K562 (cell line): ENCODE data around the gene GMEB1. TPM values are rescaled to one million over a fixed set of nuclear protein-coding genes. Genes with fewer than 3 reads are reported as not detected.
A peak's percentile ranks its signal among the peaks of the same experiment; 100 is the strongest.
"Not testable (repeated sequence)": the region's sequence is repeated elsewhere in the genome, so short reads cannot be mapped to it uniquely, and the experiment has no call there.

ENCODE experiments used
- CEBPG ChIP-seq, 3 experiments: fragments of 200-800 bp in 1 of 3; sonication (Bioruptor generic) in 1 of 3; sonication (generic) in 1 of 3; formaldehyde crosslinking in 1 of 3; IDR thresholded peaks in 2 of 3; conservative IDR thresholded peaks in 1 of 3; 2 replicates each; pipeline versions ENCODE4 v1.6.1 to v1.8.0; 2016 to 2022; ENCODE audit warnings: missing compliant biosample characterization in 2 of 3, missing genetic modification characterization in 2 of 3, mild to moderate bottlenecking in 1 of 3, missing genetic modification reagents in 1 of 3
- EP400 ChIP-seq: fragments of 450-650 bp; IDR thresholded peaks from 2 replicates; pipeline ENCODE4 v1.6.1; 2017; ENCODE audit warnings: antibody characterized with exemption, mild to moderate bottlenecking, moderate library complexity
- MGA ChIP-seq: fragments of 450-650 bp; IDR thresholded peaks from 2 replicates; pipeline ENCODE4 v1.6.1; 2016; ENCODE audit warnings: mild to moderate bottlenecking, moderate library complexity
- RAD21 ChIP-seq, 2 experiments: fragments of 250-450 bp in 1 of 2; fragments of 450-650 bp in 1 of 2; sonication (Bioruptor Pico) in 1 of 2; formaldehyde crosslinking in 1 of 2; IDR thresholded peaks in 1 of 2; conservative IDR thresholded peaks in 1 of 2; 2 replicates each; pipeline versions ENCODE4 v1.4.0 to v1.8.0; 2020 to 2022; ENCODE audit warnings: mild to moderate bottlenecking in 2 of 2, moderate library complexity in 1 of 2
- RCOR1 ChIP-seq, 2 experiments: IDR thresholded peaks; 2 replicates each; pipeline ENCODE4 v1.6.1; 2012; ENCODE audit warnings: low read depth in 2 of 2, low read length in 2 of 2, borderline replicate concordance in 1 of 2, improper control_type of control experiment in 1 of 2
- polyA plus RNA-seq, 8 experiments: library from polyadenylated mRNA; depleted of rRNA in 4 of 8; stranded (reverse) in 5 of 8; unstranded in 3 of 8; fragments of >200 nt; fragmentation: Nextera tagmentation in 2 of 8; fragmentation: Illumina TruSeq in 1 of 8; extraction: Ambion mirVana in 2 of 8; extraction: Trizol in 1 of 8; gene quantifications; 2 replicates each; pipeline versions ENCODE4 v1.2.1 to v1.2.3, GENCODE V29; 2011 to 2014; ENCODE audit warnings: inconsistent platforms in 1 of 8, missing spikeins in 1 of 8
- total RNA-seq, 7 experiments: library from RNA; depleted of rRNA in 6 of 7; stranded (reverse); fragments of >200 nt in 6 of 7; fragmentation: Illumina TruSeq in 2 of 7; extraction: Trizol in 2 of 7; gene quantifications; 2 replicates each; pipeline versions ENCODE4 v1.2.1 to v1.2.3, GENCODE V29; 2011 to 2021; ENCODE audit warnings: low replicate concordance in 1 of 7

Gene GMEB1
- total and polyA plus RNA-seq, 9 of the 15 experiments (the other 6 are each of a cell fraction or from before 2014, with no cell fraction given), result 6.6 to 17.5 (median 8.5) TPM

DNA sequence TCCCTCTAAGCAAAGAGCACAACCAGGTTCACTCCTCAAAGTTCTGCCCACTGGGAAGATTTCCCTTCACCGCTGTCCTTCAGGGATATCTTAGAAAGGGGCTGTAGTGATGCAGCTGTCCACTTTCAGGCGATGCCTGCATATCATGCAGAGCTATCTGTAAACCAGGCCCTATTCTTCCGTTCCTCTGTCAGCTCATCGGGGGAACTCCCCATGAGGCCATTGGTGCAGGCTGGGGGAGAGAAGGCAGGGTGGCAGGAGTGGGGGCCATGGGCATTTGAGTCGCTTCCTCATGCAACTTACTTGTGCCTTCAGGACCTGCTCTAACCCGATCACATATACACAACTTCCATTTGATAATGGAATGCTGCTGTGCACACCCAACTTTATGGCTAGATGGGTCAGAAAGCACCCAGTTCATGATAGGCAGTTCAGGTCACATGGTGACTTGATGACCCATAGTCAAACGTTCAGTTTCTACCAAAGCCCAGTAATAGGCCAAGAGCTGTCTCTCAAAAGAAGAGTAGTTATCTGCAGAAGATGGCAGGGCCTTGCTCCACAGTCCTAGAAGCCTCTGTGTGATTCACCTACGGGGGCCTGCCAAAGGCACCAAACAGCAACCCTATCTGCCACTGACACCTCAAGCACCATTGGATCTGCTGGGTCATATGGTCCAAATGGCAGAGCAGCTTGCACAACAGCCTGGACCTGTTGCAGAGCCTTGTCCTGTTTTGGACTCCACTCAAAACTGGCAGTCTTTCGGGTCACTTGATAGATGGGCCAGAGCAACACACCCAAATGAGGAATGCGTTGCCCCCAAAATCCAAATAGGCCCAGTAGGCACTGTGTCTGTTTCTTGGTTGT is 12.9 kb upstream of the GMEB1 start (continued):
- TF ChIP-seq MGA (0 out of 2 replicates have a peak, but pooled peaks have one; percentile 10), CEBPG (tag; conservative IDR thresholded peaks at IDR 0.05 in 1 of 2, IDR thresholded peaks at IDR 0.05 in 1 of 2) (peak in 1 of 2 experiments; percentile 63; a peak in 2 of 4 replicates), EP400 (peak; percentile 18; the same call in 1 of the 2 replicates), RAD21 (CRISPR knock-in tag; conservative IDR thresholded peaks at IDR 0.05 in 1 of 2, IDR thresholded peaks at IDR 0.05 in 1 of 2) (0 out of 4 replicates have a peak, but pooled peaks of 1 of the 2 experiments have one; percentile 19), RCOR1 (IDR thresholded peaks at IDR 0.05; ENCODE audit: borderline replicate concordance in 1 of 2, low read depth in 2 of 2, low read length in 2 of 2) (0 out of 4 replicates have a peak, but pooled peaks of 1 of the 2 experiments have one; percentile 15)
- not testable (repeated sequence) for TF ChIP-seq CEBPG (CRISPR knock-in tag; IDR thresholded peaks at IDR 0.05)
